ENCODE data around the gene SLC2A6.

The SLC2A6 gene

GRCh38 chr9:133493845-133494540 lies 15.1 kb upstream of the SLC2A6 start:
- no peak for TF ChIP-seq CTCF (IDR thresholded peaks at IDR 0.05; ENCODE audit: insufficient read depth, low read depth, low read length, missing control alignments)
- no peak overlapping the region for H3K4me3 ChIP-seq (ENCODE audit: low read length)
- no peak for DNase-seq (ENCODE audit: low read depth)

- H3K4me3 ChIP-seq (ENCODE audit: low read length) = no peak overlapping the region
- DNase-seq (ENCODE audit: low read depth) = no peak
- TF ChIP-seq CTCF (IDR thresholded peaks at IDR 0.05; ENCODE audit: insufficient read depth, low read depth, low read length, missing control alignments) = no peak
These were observed 14.5 kb upstream of the SLC2A6 start for GRCh38 chr9:133493428-133493827.

- DNase-seq (ENCODE audit: low read depth) = peak; percentile 28
- H3K4me3 ChIP-seq (ENCODE audit: low read length) = no peak overlapping the region
- no peak for TF ChIP-seq CTCF (IDR thresholded peaks at IDR 0.05; ENCODE audit: insufficient read depth, low read depth, low read length, missing control alignments)
These were observed 13.4 kb upstream of the SLC2A6 start for GRCh38 chr9:133492061-133493021.

- no peak overlapping the region for H3K4me3 ChIP-seq (ENCODE audit: low read length)
- no peak for DNase-seq (ENCODE audit: low read depth)
- TF ChIP-seq CTCF (IDR thresholded peaks at IDR 0.05; ENCODE audit: insufficient read depth, low read depth, low read length, missing control alignments) = no peak
These were observed 12.7 kb upstream of the SLC2A6 start for GRCh38 chr9:133491656-133491925.

- no peak for DNase-seq (ENCODE audit: low read depth)
- no peak for TF ChIP-seq CTCF (IDR thresholded peaks at IDR 0.05; ENCODE audit: insufficient read depth, low read depth, low read length, missing control alignments)
- no peak overlapping the region for H3K4me3 ChIP-seq (ENCODE audit: low read length)
These were observed 12.2 kb upstream of the SLC2A6 start for GRCh38 chr9:133490865-133491655.

GRCh38 chr9:133490201-133490681 lies 11.3 kb upstream of the SLC2A6 start:
- no peak for DNase-seq (ENCODE audit: low read depth)
- H3K4me3 ChIP-seq (ENCODE audit: low read length) = no peak overlapping the region
- TF ChIP-seq CTCF (IDR thresholded peaks at IDR 0.05; ENCODE audit: insufficient read depth, low read depth, low read length, missing control alignments) = no peak

Data from epithelial cell of esophagus (primary cell).